Measurements from ENCODE around the gene PDLIM3.
A peak's percentile ranks its signal among the peaks of the same experiment; 100 is the strongest.

PDLIM3 gene

DNA sequence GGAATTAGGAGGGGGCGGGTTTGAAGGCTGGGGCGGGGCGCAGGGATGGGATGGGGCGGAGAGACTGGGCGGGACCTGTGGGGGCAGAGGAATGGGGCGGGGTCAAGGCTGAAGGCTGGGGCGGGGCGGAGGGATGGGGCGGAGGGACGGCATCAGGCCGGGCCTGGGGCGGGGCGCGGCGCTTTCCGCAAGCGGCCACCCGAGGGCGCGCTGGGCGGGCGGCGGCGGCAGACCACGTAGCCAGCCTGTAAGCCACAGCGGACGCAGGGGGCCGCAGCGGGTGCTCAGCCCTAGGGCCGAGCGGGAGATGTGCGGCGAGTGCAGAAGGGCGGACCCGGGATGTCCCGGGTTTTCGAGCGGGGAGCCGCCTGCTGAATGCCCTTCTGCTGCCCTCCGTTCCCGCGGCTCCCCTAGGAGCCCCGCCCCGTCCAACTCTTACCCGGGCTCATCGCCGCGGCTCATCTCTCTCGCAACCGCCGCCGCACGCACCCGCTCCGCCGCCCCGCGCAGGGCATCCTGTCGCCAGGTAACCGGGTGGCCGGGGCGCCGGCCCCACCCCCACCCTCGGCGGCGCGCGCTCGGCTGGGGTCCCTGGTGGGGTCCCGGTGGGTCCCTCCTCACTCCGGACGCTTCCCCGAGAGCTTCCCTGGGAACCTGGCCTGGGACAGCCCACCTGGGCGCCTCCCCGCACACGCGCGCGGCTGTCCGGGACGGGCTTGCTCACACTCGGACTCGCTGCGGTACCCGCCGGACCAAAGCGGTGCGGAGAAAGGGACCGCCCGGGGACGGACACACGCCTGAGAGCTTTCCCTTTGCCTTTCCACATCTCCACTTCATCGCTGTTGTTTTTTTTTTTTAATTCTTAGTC, 63.8 kb downstream of the PDLIM3 start, which contains the start of gene CCDC110:
TSS of gene CCDC110 (minus strand) at position 499 of the 868 bp plus-strand sequence. CDS start at position 449, 50 bp downstream.
- Histone ChIP-seq H3K4me3 (ENCODE audit: low read depth, low read length) (peak within 1 kb of the TSS; percentile 75), H3K27ac (peak within 1 kb of the TSS; percentile 32), H3K36me3 (replicated peaks) (no peaks in the 10 kb centered on the region), H3K27me3 (replicated peaks) (peaks cover 2% of the 10 kb centered on the region)
- in situ Hi-C loops (cut with HindIII; ENCODE audit: low pct_ligation_motif_present, low sequenced_read_pairs), result no loop called here
- peak; percentile 86 for DNase-seq
- TF ChIP-seq, protein P1, sequence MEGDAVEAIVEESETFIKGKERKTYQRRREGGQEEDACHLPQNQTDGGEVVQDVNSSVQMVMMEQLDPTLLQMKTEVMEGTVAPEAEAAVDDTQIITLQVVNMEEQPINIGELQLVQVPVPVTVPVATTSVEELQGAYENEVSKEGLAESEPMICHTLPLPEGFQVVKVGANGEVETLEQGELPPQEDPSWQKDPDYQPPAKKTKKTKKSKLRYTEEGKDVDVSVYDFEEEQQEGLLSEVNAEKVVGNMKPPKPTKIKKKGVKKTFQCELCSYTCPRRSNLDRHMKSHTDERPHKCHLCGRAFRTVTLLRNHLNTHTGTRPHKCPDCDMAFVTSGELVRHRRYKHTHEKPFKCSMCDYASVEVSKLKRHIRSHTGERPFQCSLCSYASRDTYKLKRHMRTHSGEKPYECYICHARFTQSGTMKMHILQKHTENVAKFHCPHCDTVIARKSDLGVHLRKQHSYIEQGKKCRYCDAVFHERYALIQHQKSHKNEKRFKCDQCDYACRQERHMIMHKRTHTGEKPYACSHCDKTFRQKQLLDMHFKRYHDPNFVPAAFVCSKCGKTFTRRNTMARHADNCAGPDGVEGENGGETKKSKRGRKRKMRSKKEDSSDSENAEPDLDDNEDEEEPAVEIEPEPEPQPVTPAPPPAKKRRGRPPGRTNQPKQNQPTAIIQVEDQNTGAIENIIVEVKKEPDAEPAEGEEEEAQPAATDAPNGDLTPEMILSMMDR (IDR thresholded peaks at IDR 0.05; ENCODE audit: low read depth, low read length, missing control alignments), result peak; percentile 42

DNA sequence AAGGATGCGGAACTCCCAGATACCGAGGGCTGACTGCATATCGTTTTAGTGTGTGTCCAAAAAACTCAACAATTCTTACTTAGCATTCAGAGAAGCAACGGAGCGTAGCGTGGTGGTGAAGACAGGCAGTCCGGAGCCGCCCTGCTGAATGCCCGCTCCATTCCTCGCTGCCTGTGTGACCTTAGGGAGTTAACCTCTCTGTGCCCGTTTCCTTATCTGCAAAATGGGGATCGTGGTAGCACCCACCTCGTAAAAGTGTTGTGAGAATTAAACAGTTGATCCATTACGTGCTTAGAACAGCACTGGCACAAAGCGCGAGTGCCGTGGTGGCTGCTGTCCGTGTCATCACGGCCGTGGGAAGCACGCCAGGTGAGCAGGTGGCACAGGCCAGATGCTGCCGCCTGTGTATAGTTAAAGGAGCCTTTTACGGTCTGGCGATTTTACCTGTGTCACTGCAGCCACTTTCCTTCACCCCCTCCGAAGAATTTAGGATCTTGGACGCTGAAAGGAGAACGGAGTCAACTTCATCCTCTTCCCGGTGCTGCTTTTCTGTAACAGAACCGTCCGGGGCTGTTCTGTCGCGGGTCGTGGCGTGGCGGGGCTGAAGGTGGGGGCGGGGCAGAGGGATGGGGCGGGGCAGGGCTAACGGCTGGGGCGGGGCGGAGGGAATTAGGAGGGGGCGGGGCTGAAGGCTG, 64.7 kb downstream of the PDLIM3 start:
- in situ Hi-C loops (cut with HindIII; ENCODE audit: low pct_ligation_motif_present, low sequenced_read_pairs), result no loop called here
- no peak overlapping the region for H3K27ac ChIP-seq
- H3K4me3 ChIP-seq (ENCODE audit: low read depth, low read length), result peak overlapping the region; percentile 75
- DNase-seq, result peak; percentile 4
- TF ChIP-seq, protein P1 (IDR thresholded peaks at IDR 0.05; ENCODE audit: low read depth, low read length, missing control alignments), result no peak
- H3K27me3 ChIP-seq (replicated peaks), result peaks cover 2% of the 10 kb centered on the region
- H3K36me3 ChIP-seq (replicated peaks), result no peaks in the 10 kb centered on the region

- H3K4me3 ChIP-seq (ENCODE audit: low read depth, low read length), result no peak overlapping the region
- H3K27me3 ChIP-seq (replicated peaks), result peaks cover 2% of the 10 kb centered on the region
- no peak overlapping the region for H3K27ac ChIP-seq
- in situ Hi-C loops (cut with HindIII; ENCODE audit: low pct_ligation_motif_present, low sequenced_read_pairs), result no loop called here
- DNase-seq, result no peak
- TF ChIP-seq, protein P1 (IDR thresholded peaks at IDR 0.05; ENCODE audit: low read depth, low read length, missing control alignments), result no peak
- no peaks in the 10 kb centered on the region for H3K36me3 ChIP-seq (replicated peaks)
Measured at GRCh38 chr4:185469580-185470154, 65.6 kb downstream of the PDLIM3 start.

GRCh38 chr4:185468999-185469398, 66.3 kb downstream of the PDLIM3 start:
- no peak overlapping the region for H3K27ac ChIP-seq
- no peaks in the 10 kb centered on the region for H3K36me3 ChIP-seq (replicated peaks)
- H3K4me3 ChIP-seq (ENCODE audit: low read depth, low read length), result no peak overlapping the region
- peaks cover 2% of the 10 kb centered on the region for H3K27me3 ChIP-seq (replicated peaks)
- in situ Hi-C loops (cut with HindIII; ENCODE audit: low pct_ligation_motif_present, low sequenced_read_pairs), result no loop called here
- DNase-seq, result no peak
- TF ChIP-seq, protein P1 (IDR thresholded peaks at IDR 0.05; ENCODE audit: low read depth, low read length, missing control alignments), result no peak

- peaks cover 2% of the 10 kb centered on the region for H3K27me3 ChIP-seq (replicated peaks)
- no peak overlapping the region for H3K4me3 ChIP-seq (ENCODE audit: low read depth, low read length)
- DNase-seq, result no peak
- TF ChIP-seq, protein P1 (IDR thresholded peaks at IDR 0.05; ENCODE audit: low read depth, low read length, missing control alignments), result no peak
- in situ Hi-C loops (cut with HindIII; ENCODE audit: low pct_ligation_motif_present, low sequenced_read_pairs), result no loop called here
- H3K27ac ChIP-seq, result no peak overlapping the region
- H3K36me3 ChIP-seq (replicated peaks), result no peaks in the 10 kb centered on the region
Measured at GRCh38 chr4:185467991-185468390, 67.3 kb downstream of the PDLIM3 start.

Measured in brain microvascular endothelial cell (primary cell).